ENCODE results near the gene CGB1.

GRCh38 chr19:49010453-49010852 lies 26.2 kb downstream of the CGB1 start:
- no peak for TF ChIP-seq TAF1 (IDR thresholded peaks at IDR 0.05; ENCODE audit: borderline replicate concordance, low read depth, low read length)
- TF ChIP-seq GABPA (IDR thresholded peaks at IDR 0.05; ENCODE audit: low read depth): no peak
- no peak for TF ChIP-seq POLR2AphosphoS5 (IDR thresholded peaks at IDR 0.05; ENCODE audit: low read depth, low read length)
- no peak for TF ChIP-seq EP300 (IDR thresholded peaks at IDR 0.05; ENCODE audit: borderline replicate concordance in 1 of 2, low read depth in 1 of 2, low read length in 1 of 2)
- TF ChIP-seq TEAD4 (IDR thresholded peaks at IDR 0.05; ENCODE audit: borderline replicate concordance, insufficient read depth): no peak
- TF ChIP-seq CTCF (IDR thresholded peaks at IDR 0.05): no peak
- TF ChIP-seq MXI1 (IDR thresholded peaks at IDR 0.05; ENCODE audit: low read depth, low read length): no peak
- TF ChIP-seq RFX5 (IDR thresholded peaks at IDR 0.05; ENCODE audit: low read length): no peak
- no peak for TF ChIP-seq RXRA (IDR thresholded peaks at IDR 0.05; ENCODE audit: borderline replicate concordance, low read depth)
- no peak for TF ChIP-seq YY1 (IDR thresholded peaks at IDR 0.05; ENCODE audit: low read depth)
- no peak for TF ChIP-seq EZH2phosphoT487 (IDR thresholded peaks at IDR 0.05; ENCODE audit: borderline replicate concordance, low read depth)
- TF ChIP-seq ZBTB33 (IDR thresholded peaks at IDR 0.05; ENCODE audit: borderline replicate concordance, low read depth): no peak

All from SK-N-SH (cell line).